Activated CD8-positive, alpha-beta memory T cell treated with anti-CD3 and anti-CD28 coated beads for 48 hours (primary cell): ENCODE results near the gene LYPLA2.
"Not testable (repeated sequence)": the region's sequence is repeated elsewhere in the genome, so short reads cannot be mapped to it uniquely, and the experiment has no call there.

Experiments used
- DNase-seq, 3 experiments: peaks; one replicate each; pipeline ENCODE4 v3.0.0-alpha.2; 2020; ENCODE audit warnings: low read depth in 2 of 3, low spot score in 2 of 3

Gene LYPLA2

GRCh38 chr1:23777979-23778814 is 12.7 kb upstream of the LYPLA2 start, which contains the start of gene PITHD1:
PITHD1 (plus strand) TSS chr1:23778418; CDS start chr1:23778516, 98 bp downstream.
- peak; percentile 55 to 68 (median 56) for DNase-seq

GRCh38 chr1:23779826-23780371 is 11.0 kb upstream of the LYPLA2 start:
- no peak for DNase-seq

GRCh38 chr1:23783141-23783540 is 7.8 kb upstream of the LYPLA2 start:
- not testable (repeated sequence) for DNase-seq

- no peak for DNase-seq
Measured at GRCh38 chr1:23784846-23785245, 6.1 kb upstream of the LYPLA2 start.

- no peak for DNase-seq
Measured at GRCh38 chr1:23787701-23788100, 3.2 kb upstream of the LYPLA2 start.

- no peak for DNase-seq
Measured at GRCh38 chr1:23788695-23789094, 2.2 kb upstream of the LYPLA2 start.

GRCh38 chr1:23791516-23792047 is 637 bp downstream of the LYPLA2 start:
- DNase-seq: no peak

DNA sequence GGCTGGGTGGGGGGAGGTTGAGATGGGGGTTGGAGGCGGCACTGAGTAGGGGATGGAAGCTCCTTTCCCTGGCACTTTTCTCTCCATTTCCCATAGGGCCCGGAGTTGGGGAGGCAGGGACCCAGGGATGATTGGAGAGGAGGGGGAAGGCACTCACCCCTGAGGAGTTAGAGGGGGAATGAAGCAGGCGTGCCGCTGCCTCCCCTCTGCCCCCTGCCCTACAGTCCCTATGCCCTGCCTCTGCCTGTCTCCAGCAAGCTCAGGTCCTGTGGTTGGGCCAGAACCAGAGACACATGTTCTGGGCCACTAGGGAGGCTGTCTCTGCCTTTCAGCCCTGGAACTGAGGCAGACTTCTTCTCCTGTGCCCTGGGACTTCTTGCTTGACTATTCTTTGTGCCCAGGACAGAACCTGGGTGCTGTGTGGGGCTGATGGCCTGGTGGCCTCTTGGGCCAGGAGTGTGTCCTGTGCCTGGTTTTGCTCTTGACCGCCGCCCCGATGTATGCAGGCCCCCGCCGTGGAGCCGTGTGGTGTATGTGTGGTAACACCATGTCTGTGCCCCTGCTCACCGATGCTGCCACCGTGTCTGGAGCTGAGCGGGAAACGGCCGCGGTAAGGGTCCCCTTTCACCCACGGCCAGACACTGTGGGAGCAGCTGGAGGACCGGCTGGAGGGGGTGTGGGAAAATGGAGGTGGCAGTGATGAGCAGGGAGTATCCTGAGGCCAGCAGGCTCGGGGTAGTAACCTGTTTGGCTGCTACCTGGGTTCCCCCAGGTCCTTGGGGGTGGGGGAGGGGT is 1.4 kb downstream of the LYPLA2 start:
- no peak for DNase-seq

GRCh38 chr1:23793018-23793781 is 2.3 kb downstream of the LYPLA2 start:
- DNase-seq: no peak

GRCh38 chr1:23793861-23794731 is 3.2 kb downstream of the LYPLA2 start:
- no peak for DNase-seq

GRCh38 chr1:23794732-23795182 is 3.8 kb downstream of the LYPLA2 start:
- not testable (repeated sequence) for DNase-seq

DNA sequence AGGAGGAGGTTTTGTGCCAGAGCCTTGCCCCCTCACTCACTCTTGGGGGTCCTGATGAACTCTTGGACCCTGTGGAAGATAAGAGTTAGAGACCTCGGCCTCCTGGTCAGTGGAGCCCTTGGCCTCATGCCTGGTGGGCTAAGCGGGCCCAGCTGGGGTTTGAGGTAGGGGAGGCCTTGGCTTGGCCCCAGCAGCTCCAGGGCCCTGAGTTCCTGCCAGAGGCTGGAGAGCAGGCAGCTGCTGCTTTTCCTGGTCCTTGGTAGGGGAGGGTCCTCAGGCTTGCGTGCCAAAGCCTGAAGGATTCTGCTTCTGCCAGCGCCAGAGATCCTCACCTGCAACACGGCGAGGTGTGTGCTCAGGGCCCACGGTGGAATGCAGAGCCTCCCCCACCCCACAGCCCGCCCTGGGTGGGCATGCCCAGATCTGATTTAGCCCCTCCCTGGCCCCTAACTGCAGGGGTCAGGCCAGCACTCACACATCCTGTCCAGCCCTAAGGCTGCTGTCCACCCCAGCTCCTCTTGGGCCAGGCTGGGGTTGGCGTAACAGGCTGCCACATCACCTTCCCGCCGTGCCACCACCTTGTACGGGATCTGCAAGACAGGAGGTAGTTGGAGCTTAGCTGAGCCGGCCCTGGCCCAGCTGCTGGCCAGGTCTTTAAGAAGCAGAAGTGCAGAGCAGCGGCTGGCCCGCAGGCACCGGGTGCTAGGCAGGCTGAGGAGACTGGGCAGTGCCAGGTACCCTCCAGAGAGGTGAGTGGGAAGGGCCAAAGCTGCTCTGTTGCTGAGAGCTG is 4.9 kb downstream of the LYPLA2 start:
- DNase-seq: no peak

GRCh38 chr1:23796466-23797271 is 5.7 kb downstream of the LYPLA2 start:
- DNase-seq: no peak

DNA sequence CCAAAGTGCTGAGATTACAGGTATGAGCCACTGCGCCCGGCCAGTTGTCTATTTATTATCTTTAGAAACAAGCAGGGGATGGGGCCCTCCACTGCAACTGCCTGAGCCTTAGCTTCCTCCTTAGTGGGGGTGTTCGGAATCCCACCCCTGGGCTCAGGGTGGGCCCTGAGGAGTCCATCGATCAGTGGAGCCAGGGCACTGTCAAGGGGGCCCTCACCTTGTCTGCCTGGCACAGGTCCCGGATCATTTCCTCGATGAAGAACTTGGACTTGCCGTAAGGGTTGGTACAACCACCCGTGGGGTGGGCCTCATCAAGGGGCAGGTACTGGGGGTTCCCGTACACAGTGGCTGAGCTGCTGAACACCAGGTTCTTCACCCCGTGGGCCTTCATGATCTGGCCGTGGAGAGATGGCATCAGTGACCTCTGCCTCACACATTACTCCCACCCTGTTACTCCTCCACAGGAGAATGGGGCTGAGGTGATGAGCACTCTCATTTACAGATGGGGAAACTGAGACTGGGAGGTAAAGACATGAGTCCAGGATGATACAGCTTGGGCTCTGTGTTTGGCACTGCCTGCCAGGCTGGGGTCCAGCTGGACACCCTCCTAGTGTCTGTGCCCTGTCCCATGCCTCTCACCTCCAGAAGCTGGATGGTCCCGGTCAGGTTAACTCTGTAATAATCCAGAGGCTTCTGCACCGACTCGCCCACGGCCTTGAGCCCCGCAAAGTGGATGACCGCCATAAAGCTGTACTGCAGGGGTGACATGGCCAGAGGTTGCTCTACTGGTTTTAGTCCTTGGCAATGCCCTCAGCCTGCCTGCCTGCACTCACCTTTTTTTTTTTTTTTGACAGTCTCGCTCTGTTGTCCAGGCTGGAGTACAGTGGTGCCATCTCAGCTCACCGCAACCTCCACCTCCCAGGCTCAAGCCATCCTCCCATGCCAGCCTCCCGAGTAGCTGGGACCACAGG is 6.8 kb downstream of the LYPLA2 start:
- no peak for DNase-seq

DNA sequence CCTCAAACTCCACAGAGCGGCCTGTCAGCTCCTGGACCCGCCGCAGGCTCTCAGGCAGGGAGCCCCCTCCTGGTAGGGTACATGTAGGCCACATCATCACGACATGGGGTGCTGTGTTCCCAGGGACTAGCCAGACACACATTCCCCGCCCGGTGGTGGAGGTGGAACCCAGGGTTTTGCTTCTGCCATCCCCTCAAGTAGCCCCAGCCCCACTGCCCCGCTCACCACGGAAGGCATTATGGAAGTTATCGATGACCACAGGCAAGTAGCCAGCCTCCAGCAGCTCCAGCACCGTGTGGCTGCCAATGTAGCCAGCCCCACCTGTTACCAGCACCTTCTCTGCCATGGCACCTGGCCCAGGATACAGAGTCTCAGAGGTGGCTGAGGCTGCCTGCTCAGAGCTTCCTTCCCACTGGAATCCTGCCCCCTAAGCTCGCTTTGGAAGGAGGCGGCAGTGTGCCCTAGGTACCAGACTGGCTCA is 7.8 kb downstream of the LYPLA2 start:
- no peak for DNase-seq

- no peak for DNase-seq
Measured at GRCh38 chr1:23799255-23799569, 8.3 kb downstream of the LYPLA2 start.
